ENCODE data around the gene RNF103.
A peak's percentile ranks its signal among the peaks of the same experiment; 100 is the strongest.
"Not testable (repeated sequence)": the region's sequence is repeated elsewhere in the genome, so short reads cannot be mapped to it uniquely, and the experiment has no call there.

The RNF103 gene

DNA sequence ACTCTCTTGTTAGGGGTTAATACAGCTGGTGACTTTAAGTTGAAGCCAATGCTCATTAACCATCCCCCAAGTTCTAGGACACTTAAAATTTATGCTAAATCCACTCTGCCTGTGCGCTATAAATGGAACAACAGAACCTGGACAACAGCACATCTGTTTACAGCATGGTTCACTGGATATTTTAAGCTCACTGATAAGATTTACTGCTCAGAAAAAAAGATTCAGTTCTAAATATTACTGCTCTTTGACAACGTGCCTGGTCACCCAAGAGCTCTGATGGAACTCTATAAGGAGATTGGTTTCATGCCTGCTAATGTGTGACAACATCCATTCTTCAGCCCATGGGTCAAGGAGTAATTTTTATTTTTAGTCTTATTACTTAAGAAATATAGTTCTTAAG lies 27.5 kb downstream of the RNF103 start:
- H3K4me3 ChIP-seq (replicated peaks; ENCODE audit: low read depth, low read length): no peak overlapping the region
- no peak for DNase-seq (ENCODE audit: low read depth)
- TF ChIP-seq, protein P1, sequence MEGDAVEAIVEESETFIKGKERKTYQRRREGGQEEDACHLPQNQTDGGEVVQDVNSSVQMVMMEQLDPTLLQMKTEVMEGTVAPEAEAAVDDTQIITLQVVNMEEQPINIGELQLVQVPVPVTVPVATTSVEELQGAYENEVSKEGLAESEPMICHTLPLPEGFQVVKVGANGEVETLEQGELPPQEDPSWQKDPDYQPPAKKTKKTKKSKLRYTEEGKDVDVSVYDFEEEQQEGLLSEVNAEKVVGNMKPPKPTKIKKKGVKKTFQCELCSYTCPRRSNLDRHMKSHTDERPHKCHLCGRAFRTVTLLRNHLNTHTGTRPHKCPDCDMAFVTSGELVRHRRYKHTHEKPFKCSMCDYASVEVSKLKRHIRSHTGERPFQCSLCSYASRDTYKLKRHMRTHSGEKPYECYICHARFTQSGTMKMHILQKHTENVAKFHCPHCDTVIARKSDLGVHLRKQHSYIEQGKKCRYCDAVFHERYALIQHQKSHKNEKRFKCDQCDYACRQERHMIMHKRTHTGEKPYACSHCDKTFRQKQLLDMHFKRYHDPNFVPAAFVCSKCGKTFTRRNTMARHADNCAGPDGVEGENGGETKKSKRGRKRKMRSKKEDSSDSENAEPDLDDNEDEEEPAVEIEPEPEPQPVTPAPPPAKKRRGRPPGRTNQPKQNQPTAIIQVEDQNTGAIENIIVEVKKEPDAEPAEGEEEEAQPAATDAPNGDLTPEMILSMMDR (IDR thresholded peaks at IDR 0.05; ENCODE audit: low read length, missing control alignments): no peak

GRCh38 chr2:86593266-86593665 lies 30.4 kb downstream of the RNF103 start:
- TF ChIP-seq, protein P1 (IDR thresholded peaks at IDR 0.05; ENCODE audit: low read length, missing control alignments): no peak
- no peak for DNase-seq (ENCODE audit: low read depth)
- no peak overlapping the region for H3K4me3 ChIP-seq (replicated peaks; ENCODE audit: low read depth, low read length)

GRCh38 chr2:86592547-86593230 lies 31.0 kb downstream of the RNF103 start:
- TF ChIP-seq, protein P1 (IDR thresholded peaks at IDR 0.05; ENCODE audit: low read length, missing control alignments): no peak
- DNase-seq (ENCODE audit: low read depth): peak; percentile 37
- H3K4me3 ChIP-seq (replicated peaks; ENCODE audit: low read depth, low read length): no peak overlapping the region

DNA sequence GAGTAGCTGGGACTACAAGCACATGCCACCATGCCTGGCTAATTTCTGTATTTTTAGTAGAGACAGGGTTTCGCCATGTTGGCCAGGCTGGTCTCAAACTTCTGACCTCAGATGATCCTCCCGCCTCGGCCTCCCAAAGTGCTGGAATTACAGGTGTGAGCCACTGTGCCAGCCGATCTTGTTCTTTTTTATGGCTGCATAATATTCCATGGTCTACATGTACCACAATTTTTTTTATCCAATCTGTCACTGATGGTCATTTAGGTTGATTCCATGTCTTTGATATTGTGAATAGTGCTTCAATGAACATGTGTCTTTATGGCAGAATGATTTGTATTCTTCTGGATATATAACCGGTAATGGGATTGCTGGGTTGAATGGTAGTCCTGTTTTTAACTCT lies 34.0 kb downstream of the RNF103 start:
- not testable (repeated sequence) for H3K4me3 ChIP-seq (replicated peaks; ENCODE audit: low read depth, low read length); DNase-seq (ENCODE audit: low read depth)

- peak; percentile 84 for DNase-seq (ENCODE audit: low read depth)
- TF ChIP-seq, protein P1 (IDR thresholded peaks at IDR 0.05; ENCODE audit: low read length, missing control alignments): no peak
- no peak overlapping the region for H3K4me3 ChIP-seq (replicated peaks; ENCODE audit: low read depth, low read length)
Measured at GRCh38 chr2:86584151-86584913, 39.3 kb downstream of the RNF103 start.

GRCh38 chr2:86580560-86580959 lies 43.1 kb downstream of the RNF103 start:
- no peak for DNase-seq (ENCODE audit: low read depth)
- TF ChIP-seq, protein P1 (IDR thresholded peaks at IDR 0.05; ENCODE audit: low read length, missing control alignments): no peak
- H3K4me3 ChIP-seq (replicated peaks; ENCODE audit: low read depth, low read length): no peak overlapping the region

DNA sequence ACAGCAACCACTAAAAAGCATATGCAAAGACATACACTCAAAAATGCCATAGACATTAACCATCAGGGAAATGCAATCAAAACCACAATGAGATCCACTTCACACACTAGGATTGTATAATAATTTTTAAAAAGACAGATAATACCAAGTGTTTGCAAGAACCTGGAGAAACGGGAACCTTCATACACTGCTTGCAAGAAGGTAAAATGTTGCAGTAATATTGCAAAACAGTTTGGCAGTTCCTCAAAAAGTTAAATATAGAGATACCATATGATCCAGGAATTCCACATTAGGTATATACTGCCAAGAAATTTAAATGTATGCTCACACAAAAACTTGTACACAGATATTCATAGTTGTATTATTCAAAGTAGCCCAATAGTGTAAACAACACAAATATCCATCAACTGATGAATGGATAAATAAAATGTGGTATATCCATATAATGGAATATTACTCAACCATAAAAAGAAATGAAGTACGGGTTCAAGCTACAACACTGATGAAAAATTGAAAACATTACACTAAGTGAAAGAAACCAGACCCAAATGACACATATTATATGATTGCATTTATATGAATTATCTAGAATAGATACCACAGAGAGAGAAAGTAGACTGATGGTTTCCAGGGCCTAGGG lies 45.7 kb downstream of the RNF103 start:
- no peak overlapping the region for H3K4me3 ChIP-seq (replicated peaks; ENCODE audit: low read depth, low read length)
- TF ChIP-seq, protein P1 (IDR thresholded peaks at IDR 0.05; ENCODE audit: low read length, missing control alignments): no peak
- no peak for DNase-seq (ENCODE audit: low read depth)
